NCI-H2081 (cell line): ENCODE results near the gene PYGO2.
A peak's percentile ranks its signal among the peaks of the same experiment; 100 is the strongest.

Source experiments
- DNase-seq, 2 experiments: peaks; one replicate each; lab custom pipeline; 2025; lab: John Stamatoyannopoulos, UW

PYGO2 gene, protein sequence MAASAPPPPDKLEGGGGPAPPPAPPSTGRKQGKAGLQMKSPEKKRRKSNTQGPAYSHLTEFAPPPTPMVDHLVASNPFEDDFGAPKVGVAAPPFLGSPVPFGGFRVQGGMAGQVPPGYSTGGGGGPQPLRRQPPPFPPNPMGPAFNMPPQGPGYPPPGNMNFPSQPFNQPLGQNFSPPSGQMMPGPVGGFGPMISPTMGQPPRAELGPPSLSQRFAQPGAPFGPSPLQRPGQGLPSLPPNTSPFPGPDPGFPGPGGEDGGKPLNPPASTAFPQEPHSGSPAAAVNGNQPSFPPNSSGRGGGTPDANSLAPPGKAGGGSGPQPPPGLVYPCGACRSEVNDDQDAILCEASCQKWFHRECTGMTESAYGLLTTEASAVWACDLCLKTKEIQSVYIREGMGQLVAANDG

DNA sequence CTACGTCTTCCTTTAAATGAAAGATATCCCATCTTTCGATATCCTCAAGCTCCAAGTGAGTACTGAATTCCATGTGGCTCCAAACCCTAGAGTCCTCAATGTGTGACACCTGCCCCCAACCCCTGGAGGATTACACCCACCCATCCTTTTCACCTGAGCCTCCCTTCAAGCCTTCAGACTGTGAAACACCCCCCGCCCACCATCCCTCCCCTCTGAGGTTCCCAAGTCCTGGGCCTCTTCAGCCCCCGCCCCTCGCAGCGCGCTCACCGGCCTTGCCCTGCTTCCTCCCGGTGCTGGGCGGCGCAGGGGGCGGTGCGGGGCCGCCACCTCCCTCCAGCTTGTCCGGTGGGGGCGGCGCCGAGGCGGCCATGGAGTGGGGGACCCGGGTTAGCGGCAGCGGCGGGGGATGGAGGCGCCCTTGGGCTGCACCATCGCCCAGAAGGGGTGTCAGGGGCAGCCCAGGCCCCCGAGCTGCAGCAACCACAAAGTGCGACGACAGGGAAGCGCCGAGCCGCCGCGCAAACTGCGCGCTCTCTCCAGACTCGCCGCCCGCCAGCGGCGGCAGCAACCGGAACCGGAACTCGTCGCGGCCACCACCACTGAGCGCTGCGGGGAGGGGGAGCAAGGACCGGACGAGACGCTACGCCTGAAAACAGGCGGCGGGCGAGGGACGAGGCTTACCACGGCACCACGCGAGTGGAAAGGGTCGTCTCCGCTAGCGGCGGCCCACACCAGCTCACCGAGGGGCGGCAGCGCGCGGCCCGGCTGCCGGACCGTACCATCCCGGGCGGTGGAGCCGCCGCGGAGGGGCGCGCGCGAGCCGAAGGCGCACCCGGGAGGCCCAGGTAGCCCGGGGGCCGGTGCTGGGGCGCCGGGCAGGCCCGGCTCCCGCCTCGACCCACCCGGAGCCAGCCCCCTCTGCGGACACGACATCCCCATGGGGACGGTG, at the start of gene PYGO2:
PYGO2 (minus strand) TSS at position 576 of the 949 bp plus-strand sequence; CDS start at position 370, 206 bp downstream.
- peak; percentile 78 to 88 for DNase-seq

DNA sequence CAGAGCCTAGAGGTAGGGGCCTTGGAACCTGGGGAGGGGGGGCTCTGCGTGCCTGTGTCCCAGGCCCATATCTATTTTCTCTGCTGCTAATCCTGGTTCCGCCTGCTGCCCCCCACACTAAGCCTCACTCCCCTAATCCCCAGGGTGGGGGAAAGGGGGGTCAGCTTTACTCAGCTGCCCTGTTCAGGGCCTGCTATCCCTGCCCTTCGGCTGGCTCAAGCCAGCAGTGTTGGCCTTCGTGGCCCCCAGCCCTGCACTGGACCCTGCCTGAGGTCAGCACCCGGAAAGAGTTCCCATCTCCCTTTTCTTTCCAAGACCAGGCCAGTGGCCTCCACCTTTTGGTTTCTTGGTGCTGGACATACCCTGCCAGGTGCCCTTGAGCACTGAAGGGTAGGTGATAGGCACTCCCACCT, 49.4 kb upstream of the PYGO2 start:
- DNase-seq = no peak

DNA sequence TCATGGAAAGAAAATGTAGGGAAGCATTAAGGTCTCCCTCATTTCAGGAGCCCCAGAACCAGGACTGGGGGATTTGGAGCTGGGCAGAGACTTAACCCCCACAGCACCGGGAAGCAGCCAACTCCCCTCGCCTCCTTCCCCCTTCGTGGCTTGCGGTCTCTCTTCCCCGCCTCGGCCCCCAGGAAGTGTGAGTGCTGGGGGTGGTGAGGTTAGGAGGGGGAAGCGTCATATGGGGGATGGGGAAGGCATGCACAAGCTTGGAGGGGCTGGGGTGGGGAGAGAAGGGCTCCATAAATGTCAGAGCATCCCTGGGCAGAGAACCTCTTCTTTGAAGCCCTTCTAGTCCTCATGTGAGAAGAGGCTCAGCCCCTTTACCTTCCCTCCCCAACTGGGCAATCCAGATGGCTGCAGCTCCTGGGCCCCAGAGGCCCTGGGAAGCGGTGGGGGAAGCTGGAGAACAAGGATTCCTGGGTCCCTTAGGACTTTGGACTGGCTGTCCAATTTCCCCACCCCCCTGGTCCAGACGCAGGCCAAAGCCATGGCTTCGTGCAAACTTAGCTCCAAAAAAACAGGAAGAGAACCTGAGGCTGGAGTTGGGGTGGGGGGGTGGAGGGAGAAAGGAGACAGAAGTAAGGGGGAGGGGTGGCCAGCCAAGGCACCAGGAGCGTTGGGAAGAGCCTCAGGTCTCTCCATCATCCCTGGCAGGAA, 48.8 kb upstream of the PYGO2 start:
- DNase-seq = no peak

DNA sequence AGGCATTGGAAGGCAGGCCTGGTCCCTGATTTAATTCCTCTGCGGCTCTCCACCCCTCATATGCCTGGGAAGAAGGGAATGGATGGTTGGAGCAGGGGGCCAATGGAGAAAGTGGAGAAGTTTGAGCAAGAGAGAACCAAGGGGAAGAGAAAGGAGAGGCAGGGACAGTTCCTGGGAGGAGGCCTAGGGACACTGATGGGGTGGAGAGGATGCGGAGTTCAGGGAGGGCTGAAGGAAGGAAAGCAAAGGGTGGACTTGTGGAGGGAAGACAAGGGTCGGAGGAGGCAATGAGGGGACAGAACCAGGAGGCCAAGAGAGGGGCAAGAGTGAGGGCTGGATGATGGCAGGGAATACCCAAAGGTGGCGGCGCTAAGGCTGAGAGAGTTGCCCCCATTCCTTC, 48.2 kb upstream of the PYGO2 start:
- no peak for DNase-seq

DNA sequence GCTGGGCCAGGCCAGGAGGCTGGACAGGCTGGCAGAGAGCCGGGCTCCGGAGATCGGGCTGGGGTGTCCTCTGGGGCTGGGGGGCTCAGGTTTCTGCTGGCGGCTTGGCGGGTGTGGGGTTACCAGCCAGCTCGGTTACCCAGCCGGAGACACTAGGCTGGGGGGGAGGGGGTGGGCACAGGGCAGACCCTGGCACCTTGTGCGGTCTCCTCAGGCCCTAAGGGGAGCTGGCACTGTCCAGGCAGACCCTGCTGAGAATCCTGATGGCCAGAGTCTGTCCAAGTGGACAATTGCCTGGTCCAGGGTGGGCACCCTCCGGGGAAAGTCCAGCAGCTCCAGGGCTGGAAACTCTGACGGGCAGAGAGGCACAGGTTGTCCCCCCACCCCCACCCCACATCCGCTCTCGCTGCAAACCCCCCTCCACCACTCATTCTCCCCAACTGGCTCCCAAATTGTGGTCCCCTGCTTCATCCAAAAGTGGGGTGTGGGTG, 47.7 kb upstream of the PYGO2 start:
- DNase-seq = no peak

DNA sequence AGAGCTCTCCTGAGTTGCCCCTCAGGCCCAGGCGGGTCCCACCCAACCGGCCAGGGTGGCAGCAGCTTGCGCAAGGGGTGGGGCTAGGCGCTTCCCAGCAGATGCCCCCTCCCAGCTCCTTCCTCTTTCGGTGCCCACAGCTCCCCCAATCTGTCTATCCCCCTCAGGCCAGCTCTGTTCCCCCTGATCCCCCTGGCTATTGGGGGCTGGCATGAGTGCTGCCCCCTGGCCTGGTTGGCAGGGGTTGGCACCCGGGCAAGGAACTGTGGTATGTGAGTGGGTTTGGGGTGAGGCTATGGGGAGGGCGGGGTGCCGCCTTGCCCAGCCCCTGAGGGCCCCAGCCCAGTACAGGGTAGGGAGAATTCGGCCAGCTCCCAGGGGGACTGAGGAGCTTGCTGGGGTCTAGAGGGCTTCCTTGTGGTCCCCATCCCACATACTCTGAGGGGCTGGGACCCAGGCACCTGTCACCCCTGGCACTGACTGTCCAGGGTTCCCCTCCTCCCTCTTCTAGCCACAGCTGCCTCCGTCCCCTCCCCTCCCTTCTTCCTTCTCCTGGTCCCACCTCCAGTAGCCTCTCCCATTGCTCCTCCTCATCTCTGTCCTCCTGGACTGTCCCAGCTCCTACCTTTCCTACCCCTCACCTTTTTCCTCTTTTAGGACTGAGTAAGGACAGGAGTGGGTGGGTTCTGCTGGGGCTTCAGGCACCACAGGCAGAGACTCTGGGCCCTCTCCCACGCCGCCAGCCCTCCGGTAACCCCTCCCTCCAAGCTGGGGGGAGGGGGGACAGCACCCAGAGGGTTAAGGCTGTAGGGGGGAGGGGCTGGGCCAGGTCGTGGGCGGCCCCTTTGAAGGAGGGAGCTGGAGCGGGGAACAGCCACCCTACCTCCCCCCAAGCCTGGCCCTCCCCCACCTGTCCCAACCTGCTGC, 46.7 kb upstream of the PYGO2 start:
- no peak for DNase-seq

DNA sequence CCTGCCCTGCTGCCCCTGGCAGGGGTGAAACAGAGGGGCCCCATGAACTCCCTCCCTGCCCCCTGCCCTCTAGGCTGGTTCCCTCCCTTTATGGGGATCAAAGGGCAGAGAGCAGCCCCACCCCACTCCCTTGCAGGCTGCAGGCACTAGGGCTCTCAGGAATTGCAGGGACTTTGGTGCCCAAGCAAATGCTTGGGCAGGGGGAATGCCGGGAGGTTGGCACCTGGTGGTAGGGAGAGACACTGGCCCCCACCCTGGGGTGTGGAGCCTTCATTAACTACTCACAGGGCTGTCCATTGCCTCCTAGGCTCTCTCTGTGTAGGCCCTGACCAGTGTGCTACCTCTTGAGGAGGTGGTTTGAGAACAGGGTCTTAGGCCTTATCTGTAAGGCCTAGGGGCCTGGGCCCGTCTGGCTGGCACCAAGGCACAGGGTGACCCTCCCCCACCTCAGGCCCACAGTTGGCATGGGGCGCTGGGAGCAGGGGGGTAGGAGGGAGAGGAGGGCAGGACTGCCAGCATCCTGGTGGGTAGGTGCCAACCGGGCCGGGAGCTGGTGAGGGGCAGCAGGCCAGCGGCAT, 45.8 kb upstream of the PYGO2 start:
- no peak for DNase-seq

DNA sequence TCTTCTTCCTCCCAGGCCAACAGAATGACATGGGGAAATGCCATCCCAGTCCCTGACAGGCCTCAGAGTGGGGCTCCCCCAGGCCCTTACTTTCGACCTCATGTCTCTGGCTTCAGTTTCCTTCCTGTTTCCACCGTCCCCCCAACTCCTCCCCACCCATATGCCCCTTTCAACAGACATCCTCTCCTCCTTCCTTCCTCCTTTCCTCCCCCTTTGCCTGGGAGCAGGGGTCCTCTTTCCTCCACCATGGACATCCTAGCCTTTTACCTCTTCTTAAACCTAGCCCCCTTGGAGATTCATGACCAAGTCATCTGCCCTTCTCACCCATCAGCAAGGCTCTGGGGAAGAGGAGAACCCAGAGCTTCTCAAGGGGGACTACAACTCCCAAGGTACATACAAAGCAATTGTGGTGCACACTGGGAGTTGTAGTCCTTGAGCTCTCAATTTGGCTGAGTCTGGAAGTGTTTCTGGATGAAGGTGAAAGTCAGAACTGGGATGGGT, 45.1 kb upstream of the PYGO2 start:
- no peak for DNase-seq

DNA sequence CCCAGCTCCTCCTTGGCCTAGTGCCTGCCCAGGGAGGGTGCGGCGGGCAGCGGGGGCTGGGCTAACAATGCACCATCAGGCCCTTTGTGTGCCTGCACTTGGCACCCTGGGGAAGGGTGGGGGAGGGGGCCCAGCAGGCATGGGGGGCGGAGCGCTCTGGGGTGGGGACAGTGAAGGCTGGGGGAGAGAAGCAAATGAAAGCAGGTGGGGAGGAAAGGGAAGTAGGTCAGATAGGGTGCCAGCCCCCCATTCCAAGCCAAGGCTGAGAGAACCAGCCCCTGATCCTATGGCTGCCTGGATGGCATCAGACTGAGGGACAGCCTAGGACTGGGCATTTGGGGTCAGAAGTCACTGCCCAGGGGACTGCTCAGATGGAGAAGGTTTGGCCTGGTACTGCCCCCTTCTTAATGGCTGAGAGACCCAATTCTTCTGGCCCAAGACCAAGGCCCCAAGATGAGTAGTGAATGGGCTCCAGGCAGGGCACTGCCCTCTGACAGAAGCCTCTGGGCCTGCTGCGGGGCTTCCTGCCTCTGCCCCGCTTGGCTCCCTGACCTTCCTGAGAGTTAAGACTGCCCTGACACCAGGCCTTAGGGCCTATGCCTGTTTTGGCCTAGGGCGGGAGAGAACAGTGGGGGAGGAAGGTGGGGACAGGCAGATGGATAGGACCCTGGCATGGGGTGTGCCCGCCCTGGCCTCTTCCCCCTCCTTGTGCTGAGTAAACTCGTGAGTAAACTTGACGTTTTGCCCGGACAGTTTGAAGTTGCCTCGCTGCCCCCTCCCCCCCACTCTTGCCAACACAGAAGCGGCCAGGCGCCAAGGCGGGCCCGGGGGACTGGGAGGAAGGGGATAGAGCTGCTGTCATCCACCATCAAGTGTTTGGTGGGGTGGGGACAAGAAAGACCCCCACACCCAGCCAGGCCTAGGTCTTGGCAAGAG, 43.8 kb upstream of the PYGO2 start:
- DNase-seq = no peak

DNA sequence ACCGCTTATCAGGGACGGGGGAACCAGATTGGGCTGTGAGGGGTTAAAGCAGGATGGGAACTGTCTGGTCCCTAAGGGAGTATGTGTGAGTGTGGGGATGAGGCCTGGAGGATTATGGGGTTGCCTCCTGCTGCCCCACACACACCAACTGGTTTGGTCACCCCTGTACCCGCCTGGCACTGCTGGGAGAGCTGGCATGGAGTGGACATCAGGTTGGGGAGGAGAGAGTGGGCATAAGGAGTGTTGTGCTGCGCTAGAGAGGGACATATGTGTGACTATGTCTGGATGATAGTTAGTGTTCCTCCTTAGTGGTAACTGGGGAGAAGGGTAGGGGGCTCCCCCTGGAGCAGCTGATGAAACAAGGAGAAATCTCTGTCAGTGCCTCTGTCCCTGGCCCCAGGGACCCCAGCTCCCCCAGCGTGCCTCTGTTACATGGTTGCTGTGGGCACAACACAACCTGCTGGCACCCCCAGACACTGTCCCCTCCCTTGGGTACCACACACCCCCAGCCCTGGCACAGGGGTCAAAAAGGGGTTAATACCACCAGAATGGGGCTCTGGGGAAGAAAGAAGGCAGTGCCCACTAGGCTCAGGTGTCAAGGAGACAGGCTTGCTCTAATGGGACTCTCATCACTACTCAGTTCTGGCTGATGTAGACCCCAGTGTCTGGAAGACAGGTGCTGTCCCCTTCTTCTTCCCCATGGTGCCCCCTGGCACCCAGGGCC, 42.9 kb upstream of the PYGO2 start:
- no peak for DNase-seq

DNA sequence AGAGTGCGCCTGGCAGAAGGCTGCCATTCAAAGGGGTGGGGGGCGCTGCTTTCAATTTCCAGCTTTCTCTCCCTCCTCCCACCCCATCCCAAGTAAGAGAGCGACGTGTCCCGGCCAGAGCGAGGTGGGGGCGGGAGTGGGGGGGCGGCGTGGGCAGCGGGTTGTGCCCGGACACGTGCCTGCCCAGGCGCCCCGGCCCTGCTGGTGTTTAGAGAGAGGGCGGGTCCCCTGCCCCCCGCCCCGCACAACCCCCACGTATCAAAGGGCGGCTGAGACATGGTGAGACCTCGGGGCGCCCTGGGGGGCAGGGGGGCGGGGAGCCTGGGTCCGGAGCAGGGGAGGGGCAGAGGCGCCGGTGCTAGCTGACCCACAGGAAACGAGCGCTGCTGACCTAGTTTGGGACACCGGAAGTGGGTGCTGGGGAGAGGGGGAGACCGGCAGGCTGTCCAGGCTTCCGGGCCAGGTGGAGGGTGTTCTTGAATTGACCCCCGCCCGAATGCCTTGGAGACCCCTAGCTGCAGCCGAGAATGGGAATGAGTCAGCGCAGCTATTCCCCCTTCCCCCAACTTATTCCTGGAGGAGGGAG, 42.3 kb upstream of the PYGO2 start:
- peak in 1 of 2 experiments; percentile 64 for DNase-seq

DNA sequence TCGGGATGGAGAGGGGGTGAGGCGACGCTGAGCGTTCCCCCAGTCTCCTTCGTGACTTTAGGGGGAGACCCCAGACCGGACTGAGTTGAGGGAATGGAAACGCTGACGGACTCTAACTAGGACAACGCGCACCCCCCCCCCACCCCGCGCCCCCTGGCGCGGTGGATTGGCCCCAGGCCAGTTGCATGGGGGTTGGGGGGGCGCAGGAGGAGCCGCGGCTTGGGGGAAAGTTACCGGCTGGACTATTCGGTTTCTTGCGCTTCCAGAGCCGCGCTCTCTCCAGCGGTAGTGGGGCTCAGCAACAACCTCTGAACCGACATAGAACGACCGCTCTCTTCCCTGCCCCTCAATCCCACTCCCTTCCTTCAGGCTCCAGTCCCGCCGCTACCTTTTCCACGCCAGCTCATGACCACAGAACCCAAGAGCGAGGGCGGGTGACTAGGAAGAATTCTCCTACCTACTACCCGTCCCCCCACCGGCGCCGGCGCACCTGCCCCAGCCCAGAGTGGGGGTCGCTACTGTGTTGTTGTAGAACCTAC, 41.7 kb upstream of the PYGO2 start:
- DNase-seq = peak; percentile 37 to 67

DNA sequence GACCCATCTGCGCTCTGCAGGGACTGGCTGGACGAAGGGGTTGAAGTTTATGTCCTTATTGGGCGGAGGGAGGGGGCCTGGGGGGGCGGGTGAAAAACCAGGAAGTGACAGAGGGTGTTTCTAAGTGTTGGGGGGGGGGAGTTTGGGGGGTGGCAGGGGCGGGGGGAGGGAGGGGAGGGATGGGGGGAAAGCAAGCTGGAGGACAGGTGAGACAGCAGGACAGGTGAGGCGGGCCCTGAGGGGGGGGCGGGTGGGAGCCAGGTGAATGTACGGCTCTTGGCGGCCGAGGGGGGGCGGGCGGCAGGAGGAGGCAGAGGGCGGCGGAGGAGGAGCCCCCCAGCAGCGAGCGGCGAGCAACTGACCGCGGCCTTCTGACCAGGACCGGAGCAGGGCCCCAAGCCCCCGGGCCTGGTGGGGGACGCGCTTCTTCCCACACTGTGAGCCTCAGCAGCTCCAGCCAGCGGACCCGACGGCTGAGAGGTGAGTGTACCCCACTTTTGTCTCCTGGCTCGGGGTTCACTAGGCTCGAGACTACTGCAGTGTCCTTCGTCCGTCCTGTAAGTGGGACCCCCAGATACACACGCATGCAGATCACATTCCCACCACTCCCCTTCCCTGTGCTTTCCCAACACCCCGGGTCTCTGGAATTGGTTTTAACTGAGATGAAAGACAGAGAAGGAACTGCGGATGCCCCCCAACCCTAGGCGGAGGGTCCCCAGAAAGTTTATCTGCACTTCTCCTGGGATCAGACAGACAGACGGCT, 41.1 kb upstream of the PYGO2 start, which contains the start of gene ZBTB7B:
ZBTB7B (plus strand) TSS at position 339 of the 763 bp plus-strand sequence. CDS start 11,859 bp downstream, outside the sequence.
- DNase-seq = no peak

DNA sequence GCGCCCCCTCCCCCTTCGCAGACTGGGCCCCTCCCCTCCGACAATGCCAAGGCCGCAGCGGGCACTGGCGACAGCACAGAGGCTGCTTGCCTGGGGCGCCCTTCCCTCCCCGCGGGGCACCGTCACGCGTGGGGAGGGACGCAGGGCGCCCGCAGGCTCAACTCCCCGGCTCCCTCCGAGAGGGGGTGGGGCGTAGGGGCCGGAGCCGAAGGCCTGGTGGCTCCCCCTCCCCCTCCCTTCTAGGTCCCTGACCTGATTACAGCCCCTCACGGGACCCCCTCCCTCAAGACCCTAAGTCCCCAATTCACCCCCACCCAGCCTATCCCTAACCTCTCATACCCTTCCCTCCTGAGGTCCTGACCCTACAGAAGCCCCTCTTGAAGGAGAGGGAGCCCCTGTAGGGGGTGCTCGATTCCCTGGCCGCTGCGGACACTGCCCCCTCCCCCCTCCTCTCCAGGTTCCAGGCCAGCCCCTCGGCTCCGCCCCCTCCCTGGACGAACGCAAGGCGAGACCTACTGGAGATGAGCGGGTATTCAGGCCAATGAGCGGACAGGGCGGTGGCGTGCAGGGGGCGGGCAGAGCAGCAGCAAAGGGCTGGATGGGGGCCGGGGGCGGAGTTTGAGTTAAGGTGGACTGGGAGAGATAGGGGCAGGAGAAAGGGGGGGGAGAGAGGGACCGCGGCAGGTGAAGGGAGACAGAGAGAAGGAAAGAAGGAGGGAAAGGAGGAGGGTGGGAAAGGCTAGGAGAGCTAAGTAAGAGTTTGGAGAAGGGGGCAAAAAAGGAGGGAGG, 40.3 kb upstream of the PYGO2 start:
- DNase-seq = peak; percentile 99 to 100

DNA sequence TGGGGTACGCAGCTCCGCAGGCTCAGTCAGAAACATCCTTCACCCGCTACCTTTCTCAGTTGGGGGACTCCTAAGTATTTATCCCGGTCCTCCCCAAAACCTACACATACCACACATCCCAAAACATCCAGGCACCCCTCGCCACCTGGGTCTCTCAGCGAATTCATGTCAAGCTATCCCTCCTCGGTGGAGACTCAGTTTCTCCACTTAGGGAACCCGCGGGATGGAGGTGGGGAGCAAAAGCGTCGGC, 39.8 kb upstream of the PYGO2 start:
- no peak for DNase-seq

DNA sequence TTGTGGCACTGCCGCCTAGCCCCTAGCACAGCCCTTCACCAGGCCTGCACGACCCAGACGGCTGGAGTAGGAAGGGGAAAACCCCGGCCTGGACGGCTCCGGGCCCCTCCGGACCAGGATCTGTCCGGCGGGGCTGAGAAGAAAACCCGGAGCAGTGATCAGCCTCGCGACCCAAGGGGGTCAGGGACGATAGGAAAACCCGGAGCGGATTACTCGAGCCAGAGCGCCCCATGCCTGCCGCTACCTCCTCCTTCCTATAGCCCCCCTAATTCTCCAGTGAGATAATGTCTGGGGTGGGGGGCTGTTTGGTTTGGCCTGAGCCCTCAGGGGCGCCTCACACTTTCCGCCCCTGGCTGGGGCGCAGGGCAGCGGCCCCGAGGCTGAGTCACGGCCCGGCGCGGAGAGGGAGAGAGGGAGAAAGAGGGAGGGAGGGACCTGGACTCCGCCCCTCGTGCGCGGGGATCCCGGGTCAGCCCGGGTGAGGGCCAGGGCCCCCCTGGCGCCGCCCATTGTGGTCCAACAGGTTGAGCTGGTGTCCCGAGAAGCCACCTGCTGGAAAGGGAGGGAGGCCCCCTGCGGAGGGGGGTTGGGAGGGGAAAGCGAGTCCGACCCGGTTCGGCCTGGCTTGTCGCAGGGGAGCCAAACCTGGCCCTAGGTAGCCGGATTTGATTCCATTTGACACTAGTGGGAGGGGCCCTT, 39.3 kb upstream of the PYGO2 start:
- peak; percentile 90 to 95 for DNase-seq
